GM10847 (cell line): Measurements from ENCODE around the gene INPP5A.

ENCODE experiments used
- POLR2A ChIP-seq: IDR thresholded peaks from 2 replicates; pipeline ENCODE4 v1.6.1; 2011; ENCODE audit not compliant: insufficient read length; ENCODE audit errors: extremely low read depth

Gene INPP5A

GRCh38 chr10:132546567-132547420 is 9.2 kb downstream of the INPP5A start:
- no peak for TF ChIP-seq POLR2A

DNA sequence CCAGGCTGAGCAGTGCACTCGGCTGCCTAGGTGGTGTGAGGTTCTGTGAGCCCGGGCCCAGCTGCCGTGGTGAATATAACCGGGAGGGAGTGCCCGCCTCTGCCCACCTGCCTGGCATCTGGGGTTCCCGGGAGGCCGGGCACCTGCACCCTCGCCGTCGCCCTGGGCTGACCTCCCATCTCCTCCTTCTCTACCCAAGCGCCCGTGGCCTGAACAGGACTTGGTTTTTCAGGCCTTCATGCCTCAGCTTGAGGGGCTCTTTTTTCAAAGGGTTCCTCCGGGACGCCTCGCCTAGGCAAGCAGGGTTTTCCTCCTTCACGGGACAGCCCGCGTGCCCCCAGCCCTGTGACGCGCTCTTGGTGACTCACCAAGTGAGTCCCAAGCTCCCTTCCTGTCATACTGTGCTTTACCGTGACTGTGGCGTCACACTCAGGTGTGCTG is 9.9 kb downstream of the INPP5A start:
- TF ChIP-seq POLR2A, result no peak

DNA sequence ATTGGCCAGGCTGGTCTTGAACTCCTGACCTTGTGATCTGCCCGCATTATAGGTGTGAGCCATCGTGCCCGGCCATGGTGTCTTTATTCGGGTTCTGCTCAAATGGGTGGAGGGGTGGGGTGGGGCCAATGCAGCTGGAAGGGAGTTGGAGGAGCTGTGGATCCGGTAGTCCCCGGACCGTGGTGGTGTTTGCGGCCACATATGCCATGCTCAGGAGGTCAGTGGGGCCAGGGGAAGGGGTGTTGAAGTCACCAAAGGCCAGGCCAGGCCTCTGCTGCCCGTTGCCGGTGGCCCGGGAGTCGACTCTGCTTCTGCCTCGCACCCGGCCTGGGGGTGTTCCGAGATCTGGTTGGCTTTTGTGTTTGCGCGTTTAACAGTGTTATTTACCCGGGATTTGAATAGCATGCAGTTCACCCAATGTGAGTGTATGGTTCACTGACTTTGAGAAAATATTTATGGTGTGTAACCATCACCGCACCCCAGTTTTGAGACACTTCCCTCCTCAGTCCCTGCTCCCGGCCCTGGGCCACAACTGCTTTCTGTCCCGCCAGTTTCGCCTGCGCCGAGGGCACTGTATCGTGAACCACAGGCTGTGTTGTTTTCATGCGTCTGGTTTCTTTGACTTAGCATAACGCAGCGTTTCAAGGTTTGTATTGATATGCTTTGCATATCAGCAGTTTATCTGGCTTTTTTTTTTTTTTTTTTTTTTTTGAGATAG is 10.7 kb downstream of the INPP5A start:
- no peak for TF ChIP-seq POLR2A

DNA sequence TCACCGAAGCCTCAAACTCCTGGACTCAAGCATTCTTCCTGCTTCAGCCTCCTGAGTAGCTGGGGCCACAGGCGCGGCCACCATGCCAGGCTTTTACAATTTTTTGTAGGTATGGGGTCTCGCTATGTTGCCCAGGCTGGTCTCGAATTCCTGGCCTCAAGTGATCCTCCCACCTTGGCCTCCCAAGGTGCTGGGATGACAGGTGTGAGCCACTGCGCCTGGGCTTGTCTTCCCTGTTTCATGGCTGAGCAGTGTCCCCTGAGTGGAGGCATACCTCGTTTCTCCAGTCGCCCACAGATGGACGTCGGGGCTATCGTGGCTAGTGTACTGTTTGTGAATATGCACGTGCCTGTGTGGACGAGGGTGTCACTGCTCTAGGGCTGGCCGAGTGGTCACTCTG is 11.3 kb downstream of the INPP5A start:
- TF ChIP-seq POLR2A, result no peak

- TF ChIP-seq POLR2A, result no peak
Measured at GRCh38 chr10:132549371-132549770, 11.8 kb downstream of the INPP5A start.

- TF ChIP-seq POLR2A, result no peak
Measured at GRCh38 chr10:132550366-132551092, 12.9 kb downstream of the INPP5A start.

GRCh38 chr10:132551093-132551807 is 13.7 kb downstream of the INPP5A start:
- TF ChIP-seq POLR2A, result no peak

DNA sequence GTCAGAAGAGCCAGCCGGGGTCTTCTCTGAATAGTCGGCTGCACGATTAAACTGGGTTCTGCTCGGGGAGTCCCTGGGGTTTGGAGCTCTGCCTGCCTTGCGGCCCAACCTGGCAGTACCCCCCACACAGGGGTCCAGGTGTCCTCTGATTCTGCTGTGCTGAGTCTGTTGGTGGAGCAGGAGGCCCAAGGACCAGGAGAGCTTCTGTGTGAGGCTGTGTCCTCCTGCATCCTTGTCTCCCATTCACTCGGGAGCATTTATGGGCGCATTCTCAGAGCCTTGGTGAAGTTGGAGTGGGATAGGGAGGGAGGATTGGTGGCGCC is 14.2 kb downstream of the INPP5A start:
- TF ChIP-seq POLR2A, result no peak

DNA sequence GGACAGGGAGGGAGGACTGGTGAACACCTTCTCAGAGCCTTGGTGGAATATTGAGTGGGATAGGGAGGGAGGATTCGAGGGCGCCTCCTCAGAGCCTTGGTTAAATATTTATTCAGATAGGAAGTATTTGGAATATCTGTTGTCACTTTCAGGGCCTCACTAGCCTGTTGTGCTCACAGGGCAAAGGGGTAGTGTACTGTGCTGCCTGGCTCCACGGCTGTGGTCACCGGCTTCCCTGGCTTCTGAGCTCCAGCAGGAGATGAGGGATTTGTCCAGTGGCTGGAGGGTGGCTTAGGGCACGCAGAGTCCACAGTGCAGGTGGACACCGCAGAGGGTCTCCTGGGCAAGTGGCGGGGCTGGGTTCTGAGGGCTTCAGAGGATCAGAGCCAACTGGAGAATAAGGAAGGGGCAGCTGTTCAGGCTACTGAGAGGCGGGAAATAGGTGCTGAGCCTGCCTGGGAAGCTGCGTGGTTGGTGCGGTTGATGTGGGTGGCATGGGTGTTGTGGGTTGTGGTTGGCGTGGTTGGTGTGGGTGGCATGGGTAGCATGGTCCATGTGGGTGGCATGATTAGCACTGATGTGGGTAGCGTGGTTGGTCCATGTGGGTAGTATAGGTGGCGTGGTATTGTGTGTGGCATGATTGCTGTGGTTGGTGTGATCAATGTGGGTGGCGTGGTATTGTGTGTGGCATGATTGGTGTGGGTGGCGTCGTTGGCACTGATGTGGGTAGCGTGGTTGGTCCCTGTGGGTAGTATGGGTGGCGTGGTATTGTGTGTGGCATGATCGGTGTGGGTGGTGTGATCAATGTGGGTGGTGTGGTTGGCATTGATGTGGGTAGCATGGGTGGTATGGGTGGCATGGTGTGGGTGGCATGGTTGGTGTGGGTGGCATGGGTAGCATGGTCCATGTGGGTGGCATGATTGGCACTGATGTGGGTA is 16.7 kb downstream of the INPP5A start:
- no peak for TF ChIP-seq POLR2A

DNA sequence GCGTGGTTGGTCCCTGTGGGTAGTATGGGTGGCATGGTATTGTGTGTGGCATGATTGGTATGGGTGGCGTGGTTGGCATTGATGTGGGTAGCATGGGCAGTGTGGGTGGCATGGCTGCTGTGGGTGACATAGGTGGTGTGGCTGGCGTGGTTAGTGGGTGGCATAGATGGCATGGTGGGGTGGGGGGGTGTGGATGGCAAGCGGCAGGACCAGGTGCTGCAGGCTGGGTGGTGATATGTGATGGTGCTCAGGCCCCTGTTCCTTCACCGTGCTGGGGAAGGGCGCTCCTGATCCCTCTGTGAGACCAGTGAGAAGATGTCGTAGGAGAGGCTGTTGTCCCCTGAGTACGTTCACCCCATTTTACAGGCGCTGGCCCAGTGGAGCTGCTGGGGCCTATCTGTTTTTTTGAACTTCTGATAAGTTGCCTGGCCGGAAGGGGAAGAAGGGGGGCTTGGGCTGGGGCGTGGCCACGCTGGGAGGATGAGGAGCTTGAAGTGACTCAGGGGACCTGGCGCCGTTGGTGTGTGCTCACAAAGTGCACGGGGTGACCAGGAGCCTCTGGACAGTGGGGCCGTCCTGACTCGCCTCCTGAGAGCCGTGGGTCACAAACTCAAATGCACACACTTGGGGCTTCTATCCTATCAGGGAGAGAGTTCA is 17.5 kb downstream of the INPP5A start:
- TF ChIP-seq POLR2A, result no peak

- TF ChIP-seq POLR2A, result no peak
Measured at GRCh38 chr10:132555648-132556575, 18.3 kb downstream of the INPP5A start.

GRCh38 chr10:132556994-132557441 is 19.4 kb downstream of the INPP5A start:
- TF ChIP-seq POLR2A, result no peak
